Liver (tissue), 3 donors: Measurements from ENCODE around the gene SDF2L1.

Experiments
- CTCF ChIP-seq: fragments of 150-350 bp; IDR thresholded peaks from 2 replicates; pipeline ENCODE4 v1.5.1; 2017; ENCODE audit warnings: improper control_type of control experiment, low read depth, low read length; ENCODE audit not compliant: missing input control
- EGR1 ChIP-seq, 2 donors: IDR thresholded peaks; 2 replicates each; pipeline ENCODE4 v1.6.1; 2016 to 2018; ENCODE audit warnings: antibody characterized with exemption in 2 of 2, low read depth in 2 of 2
- FOXA1 ChIP-seq: IDR thresholded peaks from 2 replicates; pipeline ENCODE4 v1.6.1; 2016; ENCODE audit warnings: antibody characterized with exemption
- GABPA ChIP-seq, 2 donors: IDR thresholded peaks in 1 of 2; conservative IDR thresholded peaks in 1 of 2; 2 replicates each; pipeline ENCODE4 v1.6.1; 2016; ENCODE audit warnings: antibody characterized with exemption in 2 of 2, mild to moderate bottlenecking in 1 of 2, moderate library complexity in 1 of 2
- JUND ChIP-seq, 2 donors: IDR thresholded peaks; 2 replicates each; pipeline ENCODE4 v1.6.1; 2016; ENCODE audit warnings: antibody characterized with exemption in 2 of 2
- MAX ChIP-seq: IDR thresholded peaks from 2 replicates; pipeline ENCODE4 v1.6.1; 2016; ENCODE audit warnings: antibody characterized with exemption
- RAD21 ChIP-seq, 2 donors: IDR thresholded peaks; 2 replicates each; pipeline ENCODE4 v1.6.1; 2016; ENCODE audit warnings: antibody characterized with exemption in 2 of 2, mild to moderate bottlenecking in 2 of 2
- TAF1 ChIP-seq: conservative IDR thresholded peaks from 2 replicates; pipeline ENCODE4 v1.6.1; 2016; ENCODE audit warnings: antibody characterized with exemption, mild to moderate bottlenecking
- donor health status: healthy.
- donor health status: healthy.

GRCh38 chr22:21626735-21627469, 15.2 kb upstream of the SDF2L1 start:
- TF ChIP-seq RAD21 (IDR thresholded peaks at IDR 0.05), result no peak
- no peak for TF ChIP-seq TAF1
- no peak for TF ChIP-seq CTCF
- TF ChIP-seq GABPA (IDR thresholded peaks at IDR 0.05 in 1 of 2, conservative IDR thresholded peaks at IDR 0.05 in 1 of 2), result no peak
- no peak for TF ChIP-seq FOXA1
- TF ChIP-seq MAX, result no peak
- TF ChIP-seq JUND (IDR thresholded peaks at IDR 0.05), result no peak
- no peak for TF ChIP-seq EGR1 (IDR thresholded peaks at IDR 0.05; ENCODE audit: low read depth in 2 of 2)
